Astrocyte (in vitro differentiated cells and primary cell): Measurements from ENCODE around the gene EYA2.

Source experiments
- CTCF ChIP-seq: IDR thresholded peaks from 2 replicates; pipeline ENCODE4 v1.5.1; 2011; ENCODE audit warnings: low read depth, mild to moderate bottlenecking, inconsistent platforms, low read length, moderate library complexity; ENCODE audit not compliant: insufficient read depth
- EZH2 ChIP-seq: IDR thresholded peaks from 2 replicates; pipeline ENCODE4 v1.6.1; 2012; ENCODE audit warnings: mild to moderate bottlenecking, low read length, inconsistent platforms; ENCODE audit not compliant: insufficient read depth

GRCh38 chr20:47020231-47020630, 125.6 kb downstream of the EYA2 start:
- TF ChIP-seq CTCF = no peak
- no peak for TF ChIP-seq EZH2
